HepG2 (cell line): Measurements from ENCODE around the gene DDX24. TPM values are rescaled to one million over a fixed set of nuclear protein-coding genes. Genes with fewer than 3 reads are reported as not detected.

Experiments
- ATAC-seq: fragments of 200-7000 bp; cut with Tn5 transposase; 3 replicates; pipeline ENCODE4 v1.9.1; 2020; ENCODE audit warnings: mild to moderate bottlenecking, moderate library complexity
- BruUV-seq: library from RNA; stranded (reverse); fragments of 400-500 nt; replicated peaks from 2 replicates; lab custom pipeline; 2021; lab: Mats Ljungman, UMichigan
- CTCF ChIA-PET: fragments of 300-600 bp; formaldehyde crosslinking; extraction: SDS; loops from one replicate; lab custom pipeline; 2021; ENCODE audit warnings: low total read pairs, inconsistent platforms, low intra/inter-chr PET ratio; lab: Yijun Ruan, JAX
- POLR2A ChIA-PET: fragments of 350-600 bp; sonication (Branson Sonifier 250); formaldehyde crosslinking; loops from one replicate; lab custom pipeline; 2020; ENCODE audit warnings: antibody characterized with exemption, inconsistent platforms; lab: Yijun Ruan, JAX
- DNase-seq: peaks from one replicate; pipeline ENCODE4 v3.0.0-alpha.2; 2015; ENCODE audit warnings: low spot score
- FAIRE-seq: peaks from 3 replicates; lab custom pipeline; 2011; peaks lifted over from hg19 to GRCh38; lab: Jason Lieb, UNC
- H2AFZ ChIP-seq: one replicate; pipeline ENCODE4 v1.6.1; 2011; ENCODE audit warnings: low read length, inconsistent platforms
- H3K27ac ChIP-seq: fragments of 300-600 bp; 3 replicates; pipeline ENCODE4 v1.8.0; 2011; ENCODE audit warnings: mixed run types, mild to moderate bottlenecking, mixed read lengths, low read length, inconsistent platforms; ENCODE audit not compliant: insufficient read depth; ENCODE audit errors: extremely low read length
- H3K27me3 ChIP-seq, 2 experiments: fragments of 200-600 bp in 1 of 2; 2 replicates in 1 of 2; 3 replicates in 1 of 2; pipeline versions ENCODE4 v1.6.0 to v1.8.0; 2011; ENCODE audit warnings: low read length in 2 of 2, mild to moderate bottlenecking in 2 of 2, moderate library complexity in 2 of 2, inconsistent platforms in 1 of 2; ENCODE audit not compliant: insufficient read depth in 2 of 2, control insufficient read depth in 1 of 2
- H3K36me3 ChIP-seq, 2 experiments: fragments of 200-600 bp in 1 of 2; replicated peaks in 1 of 2; 2 replicates in 1 of 2; 3 replicates in 1 of 2; pipeline versions ENCODE4 v1.5.1 to v1.8.0; 2011; ENCODE audit warnings: low read length in 2 of 2, inconsistent platforms in 1 of 2; ENCODE audit not compliant: insufficient read depth in 2 of 2, control insufficient read depth in 1 of 2
- H3K4me1 ChIP-seq: 2 replicates; pipeline ENCODE4 v1.5.1; 2012; ENCODE audit warnings: low read length, inconsistent platforms; ENCODE audit not compliant: insufficient read depth
- H3K4me2 ChIP-seq: 2 replicates; pipeline ENCODE4 v1.6.0; 2011; ENCODE audit warnings: low read depth, low read length, inconsistent platforms
- H3K4me3 ChIP-seq, 3 experiments: fragments of 200-600 bp in 1 of 3; sonication (generic), shearing (Covaris generic) in 1 of 3; replicated peaks in 1 of 3; 2 replicates each; pipeline ENCODE4 v1.5.1; 2011 to 2016; ENCODE audit warnings: low read length in 3 of 3, inconsistent platforms in 2 of 3, low read depth in 2 of 3, mild to moderate bottlenecking in 2 of 3, control low read depth in 1 of 3, mixed read lengths in 1 of 3; ENCODE audit not compliant: insufficient read depth in 1 of 3
- H3K79me2 ChIP-seq: one replicate; pipeline ENCODE4 v1.6.1; 2011; ENCODE audit warnings: low read length, inconsistent platforms; ENCODE audit not compliant: insufficient read depth
- H3K9ac ChIP-seq: 2 replicates; pipeline ENCODE4 v1.6.0; 2011; ENCODE audit warnings: mild to moderate bottlenecking, low read depth, low read length, inconsistent platforms; ENCODE audit not compliant: insufficient read depth
- H3K9me3 ChIP-seq: 2 replicates; pipeline ENCODE4 v1.5.1; 2012; ENCODE audit warnings: mild to moderate bottlenecking, low read length
- H4K20me1 ChIP-seq: 2 replicates; pipeline ENCODE4 v1.6.0; 2011; ENCODE audit warnings: inconsistent platforms, mild to moderate bottlenecking, low read length, moderate library complexity; ENCODE audit not compliant: insufficient read depth
- DMAP1 ChIP-seq: IDR thresholded peaks from 2 replicates; pipeline ENCODE4 v1.6.1; 2016
- FUBP1 ChIP-seq: sonication (generic); formaldehyde crosslinking; IDR thresholded peaks from 2 replicates; pipeline ENCODE4 v1.5.1; 2020; ENCODE audit warnings: missing genetic modification reagents, mild to moderate bottlenecking, borderline replicate concordance
- NFKBIZ ChIP-seq: IDR thresholded peaks from 2 replicates; pipeline ENCODE4 v1.6.1; 2018; ENCODE audit warnings: missing genetic modification reagents, missing compliant biosample characterization
- PAWR ChIP-seq: sonication (generic); formaldehyde crosslinking; IDR thresholded peaks from 2 replicates; pipeline ENCODE4 v1.4.0; 2020; ENCODE audit warnings: missing genetic modification reagents, mild to moderate bottlenecking, borderline replicate concordance
- RBAK ChIP-seq: sonication (generic); formaldehyde crosslinking; IDR thresholded peaks from 2 replicates; pipeline ENCODE4 v1.5.1; 2020; ENCODE audit warnings: mild to moderate bottlenecking, missing genetic modification reagents
- RELA ChIP-seq: sonication (generic); formaldehyde crosslinking; IDR thresholded peaks from 2 replicates; pipeline ENCODE4 v1.4.0; 2020; ENCODE audit warnings: missing genetic modification reagents
- SIN3A ChIP-seq: IDR thresholded peaks from 2 replicates; pipeline ENCODE4 v1.6.1; 2011; ENCODE audit warnings: low read depth, mild to moderate bottlenecking, control low read depth, low read length, borderline replicate concordance
- SKIL ChIP-seq: sonication (generic); formaldehyde crosslinking; IDR thresholded peaks from 2 replicates; pipeline ENCODE4 v1.8.0; 2022; ENCODE audit warnings: missing genetic modification reagents, mild to moderate bottlenecking, moderate library complexity, borderline replicate concordance
- TARDBP ChIP-seq: sonication (generic); formaldehyde crosslinking; IDR thresholded peaks from 2 replicates; pipeline ENCODE4 v1.8.0; 2022; ENCODE audit warnings: mild to moderate bottlenecking, missing genetic modification reagents
- ZFYVE20 ChIP-seq: sonication (generic); formaldehyde crosslinking; IDR thresholded peaks from 2 replicates; pipeline ENCODE4 v1.8.0; 2023; ENCODE audit warnings: low read depth, mild to moderate bottlenecking, moderate library complexity, missing genetic modification reagents, borderline replicate concordance
- ZMYM4 ChIP-seq: sonication (generic); formaldehyde crosslinking; IDR thresholded peaks from 2 replicates; pipeline ENCODE4 v1.8.1; 2023; ENCODE audit warnings: mild to moderate bottlenecking, missing genetic modification reagents
- ZNF18 ChIP-seq: sonication (generic); formaldehyde crosslinking; IDR thresholded peaks from 2 replicates; pipeline ENCODE4 v1.8.0; 2022; ENCODE audit warnings: mild to moderate bottlenecking, missing genetic modification reagents; ENCODE audit not compliant: insufficient replicate concordance
- ZNF326 ChIP-seq: sonication (generic); formaldehyde crosslinking; IDR thresholded peaks from 2 replicates; pipeline ENCODE4 v1.4.0; 2020; ENCODE audit warnings: missing genetic modification reagents, borderline replicate concordance
- ZNF335 ChIP-seq: sonication (generic); formaldehyde crosslinking; IDR thresholded peaks from 2 replicates; pipeline ENCODE4 v1.4.0; 2020; ENCODE audit warnings: missing genetic modification reagents
- ZNF510 ChIP-seq: sonication (generic); formaldehyde crosslinking; IDR thresholded peaks from 2 replicates; pipeline ENCODE4 v1.4.0; 2020; ENCODE audit warnings: low read depth, mild to moderate bottlenecking, missing genetic modification reagents
- ZNF605 ChIP-seq: sonication (generic); formaldehyde crosslinking; IDR thresholded peaks from 2 replicates; pipeline ENCODE4 v1.8.0; 2022; ENCODE audit warnings: mild to moderate bottlenecking, missing genetic modification reagents
- ZNF720 ChIP-seq: sonication (generic); formaldehyde crosslinking; IDR thresholded peaks from 2 replicates; pipeline ENCODE4 v1.4.0; 2020; ENCODE audit warnings: missing genetic modification reagents
- WGBS: methylation state at CpG from one replicate; pipeline ENCODE4 v1.1.6; 2017; ENCODE audit warnings: low lambda C conversion rate; 5-methylcytosine and 5-hydroxymethylcytosine counted together
- in situ Hi-C: cut with HindIII; loops from 2 replicates; pipeline ENCODE4 v1.10.0; 2017; ENCODE audit warnings: low pct_unique_long_range_greater_than_20kb; ENCODE audit not compliant: extremely low pct_ligation_motif_present
- intact Hi-C: fragments of 100-400 bp; cut with micrococcal nuclease; formaldehyde crosslinking; loops from one replicate; pipeline ENCODE4 v1.10.0; 2022; ENCODE audit not compliant: unreplicated experiment
- polyA plus RNA-seq, 8 experiments: library from polyadenylated mRNA; depleted of rRNA in 3 of 8; stranded (reverse) in 7 of 8; unstranded in 1 of 8; fragments of >200 nt; fragmentation: Illumina TruSeq in 4 of 8; extraction: Trizol in 4 of 8; gene quantifications; 2 replicates each; pipeline versions ENCODE4 v1.2.1 to v1.2.3, GENCODE V29; 2011 to 2016; ENCODE audit warnings: low read depth in 4 of 8, missing spikeins in 1 of 8, mixed read lengths in 1 of 8; ENCODE audit not compliant: insufficient read depth in 1 of 8
- total RNA-seq, 5 experiments: library from RNA; depleted of rRNA; stranded (reverse); fragments of >200 nt; fragmentation: Illumina TruSeq; extraction: Trizol; gene quantifications; 2 replicates each; pipeline ENCODE4 v1.2.3, GENCODE V29; 2016; ENCODE audit warnings: low read depth in 1 of 5

DDX24 gene
- total and polyA plus RNA-seq, 2 of the 13 experiments (the other 11 are each of a cell fraction or from before 2014, with no cell fraction given): 67.3 to 149 TPM

DNA sequence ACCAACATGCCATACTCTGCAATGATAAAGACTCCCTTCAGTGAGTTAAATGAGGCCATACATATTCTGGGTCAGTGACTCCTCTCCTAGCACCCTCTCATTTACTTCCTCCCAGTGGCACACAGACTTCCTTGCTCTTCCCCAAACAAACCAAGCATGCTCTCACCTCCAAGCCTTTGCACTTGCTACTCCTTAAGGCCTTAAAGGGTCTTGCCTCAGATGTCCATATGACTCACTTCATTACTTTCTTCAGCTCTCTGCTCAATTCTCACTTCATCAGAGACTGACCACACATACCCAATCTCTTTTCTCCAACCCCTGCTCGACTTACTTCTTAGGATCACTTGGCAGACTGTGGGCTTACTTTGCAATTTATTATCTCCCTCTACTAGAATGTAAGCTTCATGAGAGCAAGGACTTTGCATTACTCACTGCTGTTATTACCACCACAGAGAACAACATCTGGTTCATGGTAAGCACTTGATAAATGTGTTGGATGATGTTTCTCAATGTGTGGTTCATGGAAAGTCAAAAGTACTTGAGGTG, 22.8 kb downstream of the DDX24 start (continued):
- TF ChIP-seq ZNF605 (CRISPR knock-in tag) (0 out of 2 replicates have a peak, but pooled peaks have one; percentile 32), ZMYM4 (0 out of 2 replicates have a peak, but pooled peaks have one; percentile 3), SKIL (CRISPR knock-in tag) (no peak), RBAK (CRISPR knock-in tag) (no peak), RELA (CRISPR knock-in tag) (no peak), TARDBP (CRISPR knock-in tag) (0 out of 2 replicates have a peak, but pooled peaks have one; percentile 50), ZNF720 (CRISPR knock-in tag) (no peak)

DNA sequence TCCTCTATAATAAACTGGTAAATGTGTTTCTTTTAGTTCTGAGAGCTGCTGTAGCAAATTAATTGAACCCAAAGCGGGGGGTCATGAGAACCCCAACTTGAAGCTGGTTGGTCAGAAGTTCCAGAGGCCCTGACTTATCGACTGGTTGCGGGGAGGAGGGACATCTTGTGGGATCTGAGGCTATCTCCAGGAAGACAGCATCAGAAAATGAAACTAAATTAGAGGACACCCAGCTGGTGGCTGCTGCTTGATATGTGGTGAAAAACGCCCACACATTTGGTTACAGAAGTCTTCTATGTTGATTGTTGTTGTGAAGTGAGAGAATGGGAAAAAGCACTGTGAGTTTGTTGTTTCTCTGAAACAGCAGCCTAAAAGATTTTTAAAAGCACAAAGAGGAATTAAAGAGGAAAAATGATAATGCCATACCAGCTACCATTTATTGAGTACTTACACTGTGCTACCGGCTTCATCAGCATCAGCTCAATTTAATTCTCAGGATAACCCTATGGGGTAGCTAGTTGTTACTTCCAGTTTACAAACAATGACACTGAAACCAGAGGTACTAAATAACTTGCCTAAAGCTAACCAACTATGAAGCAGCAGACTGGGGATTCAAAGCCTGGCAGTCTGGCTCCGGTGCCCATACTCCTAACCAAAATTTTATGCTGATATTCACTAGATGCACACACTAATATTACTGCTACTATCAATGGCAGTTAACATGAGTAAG, 24.3 kb downstream of the DDX24 start:
- intact Hi-C loops: no loop called here
- H3K4me2 ChIP-seq: no peak overlapping the region
- H4K20me1 ChIP-seq: no peaks in the 10 kb centered on the region
- WGBS: 99% methylated on average over 6 of the region's 6 CpGs
- no peak overlapping the region for H3K4me3 ChIP-seq
- BruUV-seq: no TSS peak
- in situ Hi-C loops: loop anchor here (10.0 kb wide), 1 partner anchor 248 kb away; no protein-coding TSS in a partner anchor
- H3K4me1 ChIP-seq: peaks cover 43% of the 10 kb centered on the region
- peaks cover 17% of the 10 kb centered on the region for H3K79me2 ChIP-seq
- peak overlapping the region; percentile 92 for H3K27ac ChIP-seq
- no peak overlapping the region for H2AFZ ChIP-seq
- ATAC-seq (no peak), DNase-seq (no peak), FAIRE-seq (no peak)
- H3K9ac ChIP-seq: no peak overlapping the region
- ChIA-PET POLR2A (interaction anchor here (0.8 to 1.6 kb wide), 2 partner anchors 25 to 36 kb away, joined by 3 to 4 read pairs; partner anchors contain the start of genes DDX24 and IFI27L1), CTCF (no interaction called here)
- no peaks in the 10 kb centered on the region for H3K27me3 ChIP-seq
- H3K9me3 ChIP-seq: no peaks in the 10 kb centered on the region
- peaks cover 31 to 73% of the 10 kb centered on the region in 2 experiments for H3K36me3 ChIP-seq
- TF ChIP-seq FUBP1 (CRISPR knock-in tag): no peak
- TF ChIP-seq ZNF335: no peak
- TF ChIP-seq NFKBIZ: no peak
- TF ChIP-seq ZNF510 (CRISPR knock-in tag): no peak
- TF ChIP-seq DMAP1 (CRISPR knock-in tag): no peak
- TF ChIP-seq ZNF18 (CRISPR knock-in tag): no peak
- TF ChIP-seq ZFYVE20 (CRISPR knock-in tag): no peak
- no peak for TF ChIP-seq PAWR (CRISPR knock-in tag)
- no peak for TF ChIP-seq SIN3A
- TF ChIP-seq ZNF326 (CRISPR knock-in tag): no peak
